GM21825 (cell line): Measurements from ENCODE around the gene WASF2.
A peak's percentile ranks its signal among the peaks of the same experiment; 100 is the strongest.

ENCODE experiments used
- ATAC-seq: cut with Tn5 transposase; IDR thresholded peaks from one replicate; pipeline ENCODE4 v1.9.1; 2021; ENCODE audit warnings: mild to moderate bottlenecking, moderate library complexity; ENCODE audit not compliant: unreplicated experiment

WASF2 gene

GRCh38 chr1:27363766-27364695 lies 125.9 kb downstream of the WASF2 start:
- ATAC-seq, result no peak

DNA sequence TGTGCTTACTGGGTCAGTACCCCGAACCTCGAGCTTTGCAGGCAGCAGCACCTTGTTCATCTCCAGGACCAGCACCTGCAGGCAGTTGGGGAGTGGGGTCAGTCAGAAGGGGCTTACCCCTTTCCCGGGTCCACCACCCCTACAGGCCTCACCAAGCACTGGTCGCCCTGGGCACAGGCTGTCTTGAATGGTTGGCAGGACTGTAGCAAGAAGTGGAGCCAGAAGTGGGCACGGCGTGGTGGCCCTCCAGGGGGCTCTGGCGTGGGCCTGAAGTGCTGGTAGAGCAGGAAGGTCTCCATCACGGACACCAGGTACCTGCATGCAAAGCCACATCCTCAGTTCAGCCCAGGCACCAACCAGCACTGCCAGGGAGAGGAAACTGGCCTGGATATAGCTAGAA lies 128.4 kb downstream of the WASF2 start:
- no peak for ATAC-seq

GRCh38 chr1:27361044-27361402 lies 128.9 kb downstream of the WASF2 start:
- no peak for ATAC-seq

GRCh38 chr1:27360159-27361043 lies 129.6 kb downstream of the WASF2 start:
- ATAC-seq, result no peak

GRCh38 chr1:27359822-27360158 lies 130.2 kb downstream of the WASF2 start:
- ATAC-seq, result no peak

- no peak for ATAC-seq
Observed at GRCh38 chr1:27358928-27359313, 131.0 kb downstream of the WASF2 start.

DNA sequence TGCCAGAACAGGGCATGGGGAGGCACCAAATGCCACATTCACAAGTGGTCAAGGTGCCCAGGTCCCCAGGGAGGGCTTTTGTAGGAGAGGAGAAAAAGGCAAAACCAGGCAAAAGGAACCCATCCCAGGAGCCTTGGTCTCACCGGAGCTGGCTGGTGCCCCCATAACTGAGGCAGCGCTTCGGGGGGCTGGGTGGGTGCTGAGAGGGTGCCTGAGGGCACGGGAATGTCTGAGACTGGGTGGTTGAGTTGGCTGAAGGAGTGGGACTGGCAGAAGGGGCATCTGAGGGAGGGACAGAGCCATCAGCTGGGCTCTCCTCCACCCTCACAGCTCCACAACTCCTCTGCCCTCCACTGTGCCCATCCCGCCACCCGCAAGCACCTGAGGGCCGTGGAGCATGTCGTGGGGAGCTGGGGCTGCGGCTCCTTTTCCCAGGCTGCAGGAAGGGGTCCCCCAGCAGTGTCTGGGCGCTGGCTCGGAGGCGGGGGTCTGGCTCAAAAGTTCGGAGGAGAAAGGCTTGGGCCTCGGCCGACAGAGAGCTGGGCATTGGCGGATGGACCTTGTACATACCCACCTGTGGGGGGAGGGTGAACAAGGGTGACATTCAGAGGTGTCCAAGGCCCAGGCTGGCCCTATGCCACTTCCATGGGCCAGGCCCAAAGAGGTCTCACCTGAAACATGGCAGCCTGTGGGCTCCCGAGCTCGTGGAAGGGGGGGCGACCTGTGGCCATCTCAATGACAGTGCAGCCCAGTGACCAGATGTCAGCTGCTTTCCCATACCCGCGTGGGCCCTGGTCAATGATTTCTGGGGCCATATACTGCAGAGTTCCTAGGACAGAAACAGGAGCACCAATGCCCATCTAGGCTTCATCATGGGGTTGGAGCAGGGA lies 131.7 kb downstream of the WASF2 start:
- no peak for ATAC-seq

DNA sequence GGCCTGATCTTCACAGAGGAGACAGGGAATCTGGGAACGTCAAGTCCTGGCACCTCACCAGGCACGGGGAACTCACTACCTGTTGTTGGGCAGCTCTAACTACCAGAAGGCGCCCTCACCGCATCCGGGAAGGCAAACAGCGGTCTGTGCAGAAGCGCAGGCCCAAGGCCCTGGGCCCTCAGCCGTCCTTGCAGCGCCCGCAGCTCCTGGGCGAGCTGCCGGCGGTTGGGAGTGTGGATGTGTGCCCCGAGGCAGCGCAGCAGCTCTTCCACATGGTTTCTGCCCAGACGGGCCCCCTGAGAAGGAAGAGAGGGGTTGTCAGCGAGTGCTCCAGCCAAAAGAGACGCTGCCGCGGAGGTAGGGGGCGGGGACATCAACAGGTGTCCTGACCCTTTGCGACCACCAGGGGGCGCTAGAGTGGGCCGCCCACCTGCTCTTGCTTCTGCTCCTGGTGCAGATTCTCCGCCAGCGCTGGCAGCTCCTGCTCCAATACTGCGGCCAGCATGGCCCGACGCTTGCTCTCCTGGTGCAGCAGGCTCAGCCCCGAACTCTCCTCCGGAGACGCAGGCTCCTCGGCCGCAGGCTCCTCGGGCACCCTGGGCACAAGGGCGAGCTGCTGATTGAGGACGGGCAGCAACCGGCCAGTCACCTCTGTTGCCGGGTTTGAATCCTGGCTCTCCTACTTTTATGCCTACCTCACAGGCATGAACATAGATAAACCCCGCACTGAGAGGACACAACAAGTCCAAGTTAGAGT lies 132.5 kb downstream of the WASF2 start:
- ATAC-seq, result peak; percentile 39

DNA sequence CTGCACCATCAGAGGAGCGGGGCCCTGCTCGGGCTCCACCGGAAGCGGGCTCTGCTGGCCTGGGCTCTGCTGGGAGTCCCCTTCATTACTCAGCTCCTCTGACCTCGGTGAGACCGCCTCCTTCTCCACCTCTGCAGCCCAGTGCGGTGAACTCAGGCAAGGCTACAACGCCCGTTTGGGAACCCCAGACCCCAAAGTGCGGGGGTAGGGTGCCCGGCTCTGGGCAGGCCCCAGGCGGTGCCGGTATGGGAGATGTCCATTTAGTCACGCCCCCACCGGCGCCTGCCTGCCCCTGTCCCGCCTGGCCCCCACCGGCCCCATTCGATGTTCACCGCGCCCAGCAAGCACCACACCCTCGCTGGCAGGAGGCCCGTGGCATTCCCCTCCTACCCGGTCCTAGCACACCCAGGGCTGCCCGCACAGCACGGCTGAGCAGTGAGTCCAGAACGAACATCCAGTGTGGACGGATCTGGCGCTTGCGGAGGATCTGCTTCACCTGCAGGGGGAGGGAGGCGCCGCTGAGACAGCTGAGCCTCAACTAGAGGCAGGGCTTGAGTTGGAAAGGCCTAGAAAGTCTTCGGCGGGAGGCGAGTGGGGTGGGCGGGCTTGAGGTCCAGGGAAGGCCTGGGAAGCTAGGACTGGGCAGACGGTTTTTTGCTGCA lies 133.2 kb downstream of the WASF2 start:
- no peak for ATAC-seq

DNA sequence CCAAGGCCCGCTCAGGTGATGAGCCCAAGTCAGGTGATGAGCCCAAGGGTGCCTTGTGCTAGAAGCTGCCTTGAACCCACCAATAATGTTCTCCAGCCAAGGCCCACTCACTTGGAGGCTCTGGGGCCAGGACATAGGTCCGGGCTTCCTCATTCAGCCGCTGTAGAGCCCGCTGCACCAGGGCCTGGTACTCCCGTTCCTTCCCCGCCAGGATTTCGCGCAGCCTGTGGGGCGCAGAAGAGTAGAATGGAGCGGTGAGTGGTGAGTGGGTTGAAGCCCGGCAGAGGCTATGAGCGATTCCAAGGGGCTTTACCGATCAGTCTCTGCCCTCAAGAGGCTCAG lies 133.7 kb downstream of the WASF2 start:
- no peak for ATAC-seq

DNA sequence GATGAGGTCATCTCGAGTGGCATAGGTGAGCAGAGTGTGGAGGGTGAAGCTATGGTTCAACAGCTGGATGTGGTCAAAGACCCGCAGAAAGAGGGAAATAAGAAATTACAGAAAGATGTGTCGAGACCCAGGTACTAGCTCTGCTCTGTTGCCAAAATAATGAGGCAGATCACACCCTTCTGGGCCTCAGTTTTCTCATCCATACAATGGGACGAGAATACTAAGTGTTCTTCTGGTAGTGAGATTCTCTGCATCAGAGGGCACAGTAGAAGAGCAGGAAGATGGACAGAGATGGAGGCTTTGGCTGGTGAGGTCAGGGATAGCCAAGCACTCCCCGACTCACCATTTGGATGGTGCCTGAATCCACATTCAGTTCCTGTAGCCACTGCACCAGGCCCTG lies 134.3 kb downstream of the WASF2 start:
- no peak for ATAC-seq
